Measurements from ENCODE around the gene KLF18.

GRCh38 chr1:44089371-44090048 is 51.9 kb downstream of the KLF18 start:
- no peak for TF ChIP-seq CTCF (IDR thresholded peaks at IDR 0.05)
- TF ChIP-seq POLR2A (IDR thresholded peaks at IDR 0.05): peak in 1 of 2 donors; percentile 40
